Smooth muscle cell (in vitro differentiated cells): ENCODE results near the gene SNX32. TPM values are rescaled to one million over a fixed set of nuclear protein-coding genes. Genes with fewer than 3 reads are reported as not detected.

Experiments used
- DNase-seq: peaks from one replicate; lab custom pipeline; 2025; ENCODE audit not compliant: unreplicated experiment; lab: John Stamatoyannopoulos, UW
- H2AFZ ChIP-seq: fragments of 200-600 bp; sonication (generic); 2 replicates; pipeline ENCODE4 v1.6.0; 2016; ENCODE audit warnings: antibody characterized with exemption, low read depth, mild to moderate bottlenecking
- H3F3A ChIP-seq: fragments of 200-600 bp; sonication (generic); 2 replicates; pipeline ENCODE4 v1.6.0; 2017; ENCODE audit warnings: antibody characterized with exemption, low read depth
- H3K27ac ChIP-seq: fragments of 200-600 bp; sonication (generic); 2 replicates; pipeline ENCODE4 v1.5.1; 2016; ENCODE audit warnings: low read depth, mild to moderate bottlenecking
- H3K27me3 ChIP-seq: fragments of 200-600 bp; sonication (generic); 2 replicates; pipeline ENCODE4 v1.6.1; 2016; ENCODE audit warnings: low read depth, mild to moderate bottlenecking
- H3K36me3 ChIP-seq: fragments of 200-600 bp; sonication (generic); 2 replicates; pipeline ENCODE4 v1.5.1; 2016; ENCODE audit warnings: low read depth
- H3K4me1 ChIP-seq: fragments of 200-600 bp; sonication (generic); 2 replicates; pipeline ENCODE4 v1.5.1; 2016; ENCODE audit warnings: low read depth
- H3K4me2 ChIP-seq: fragments of 200-600 bp; sonication (generic); 2 replicates; pipeline ENCODE4 v1.6.0; 2016; ENCODE audit warnings: mild to moderate bottlenecking
- H3K4me3 ChIP-seq: fragments of 200-600 bp; sonication (generic); 2 replicates; pipeline ENCODE4 v1.5.1; 2016; ENCODE audit warnings: mild to moderate bottlenecking
- H3K79me2 ChIP-seq: fragments of 200-600 bp; sonication (generic); 2 replicates; pipeline ENCODE4 v1.6.0; 2016; ENCODE audit warnings: low read depth, mild to moderate bottlenecking
- H3K9ac ChIP-seq: fragments of 200-600 bp; sonication (generic); 2 replicates; pipeline ENCODE4 v1.6.0; 2016; ENCODE audit warnings: low read depth
- H3K9me3 ChIP-seq: fragments of 200-600 bp; sonication (generic); replicated peaks from 2 replicates; pipeline ENCODE4 v1.5.1; 2016; ENCODE audit warnings: low read depth
- H4K20me1 ChIP-seq: fragments of 200-600 bp; sonication (generic); 2 replicates; pipeline ENCODE4 v1.6.0; 2016; ENCODE audit warnings: low read depth
- WGBS: methylation state at CpG from one replicate; pipeline ENCODE4 v1.1.7; 2016; ENCODE audit warnings: low lambda C conversion rate; 5-methylcytosine and 5-hydroxymethylcytosine counted together
- polyA plus RNA-seq: library from polyadenylated mRNA; unstranded; fragments of >200 nt; fragmentation: Nextera tagmentation; extraction: Ambion mirVana; gene quantifications from 2 replicates; pipeline ENCODE4 v1.2.1, GENCODE V29; 2016
- total RNA-seq: library from RNA; depleted of rRNA; stranded (reverse); fragments of >200 nt; gene quantifications from 2 replicates; pipeline ENCODE4 v1.2.3, GENCODE V29; 2014
- TF ChIP-seq, protein P1 (sequence below): fragments of 200-600 bp; sonication (generic); IDR thresholded peaks from 2 replicates; pipeline ENCODE4 v1.5.1; 2017; ENCODE audit warnings: borderline replicate concordance, mild to moderate bottlenecking, antibody characterized with exemption; ENCODE audit not compliant: insufficient read depth, poor library complexity, severe bottlenecking

SNX32 gene
- total and polyA plus RNA-seq, 2 experiments from 2014 or later, result 1.1 to 1.2 TPM

GRCh38 chr11:65810046-65810868 is 23.5 kb upstream of the SNX32 start:
- Histone ChIP-seq H3K4me3 (no peak overlapping the region), H3K4me1 (no peaks in the 10 kb centered on the region), H3K9ac (no peak overlapping the region), H3K9me3 (no peaks in the 10 kb centered on the region), H3K36me3 (no peaks in the 10 kb centered on the region), H3K4me2 (no peak overlapping the region), H4K20me1 (no peaks in the 10 kb centered on the region), H3K27ac (no peak overlapping the region), H3K79me2 (no peaks in the 10 kb centered on the region), H2AFZ (no peak overlapping the region), H3K27me3 (no peaks in the 10 kb centered on the region), H3F3A (no peaks in the 10 kb centered on the region)
- TF ChIP-seq, protein P1, sequence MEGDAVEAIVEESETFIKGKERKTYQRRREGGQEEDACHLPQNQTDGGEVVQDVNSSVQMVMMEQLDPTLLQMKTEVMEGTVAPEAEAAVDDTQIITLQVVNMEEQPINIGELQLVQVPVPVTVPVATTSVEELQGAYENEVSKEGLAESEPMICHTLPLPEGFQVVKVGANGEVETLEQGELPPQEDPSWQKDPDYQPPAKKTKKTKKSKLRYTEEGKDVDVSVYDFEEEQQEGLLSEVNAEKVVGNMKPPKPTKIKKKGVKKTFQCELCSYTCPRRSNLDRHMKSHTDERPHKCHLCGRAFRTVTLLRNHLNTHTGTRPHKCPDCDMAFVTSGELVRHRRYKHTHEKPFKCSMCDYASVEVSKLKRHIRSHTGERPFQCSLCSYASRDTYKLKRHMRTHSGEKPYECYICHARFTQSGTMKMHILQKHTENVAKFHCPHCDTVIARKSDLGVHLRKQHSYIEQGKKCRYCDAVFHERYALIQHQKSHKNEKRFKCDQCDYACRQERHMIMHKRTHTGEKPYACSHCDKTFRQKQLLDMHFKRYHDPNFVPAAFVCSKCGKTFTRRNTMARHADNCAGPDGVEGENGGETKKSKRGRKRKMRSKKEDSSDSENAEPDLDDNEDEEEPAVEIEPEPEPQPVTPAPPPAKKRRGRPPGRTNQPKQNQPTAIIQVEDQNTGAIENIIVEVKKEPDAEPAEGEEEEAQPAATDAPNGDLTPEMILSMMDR, result no peak
- whole genome bisulfite sequencing, result 89% methylated on average over 23 of the region's 23 CpGs
- DNase-seq, result no peak

- no peak overlapping the region for H3K4me2 ChIP-seq
- H3F3A ChIP-seq, result no peaks in the 10 kb centered on the region
- no peak overlapping the region for H3K27ac ChIP-seq
- TF ChIP-seq, protein P1, result no peak
- no peaks in the 10 kb centered on the region for H3K9me3 ChIP-seq
- H3K79me2 ChIP-seq, result no peaks in the 10 kb centered on the region
- H3K9ac ChIP-seq, result no peak overlapping the region
- WGBS, result 63% methylated on average over 19 of the region's 19 CpGs
- H3K4me1 ChIP-seq, result no peaks in the 10 kb centered on the region
- no peaks in the 10 kb centered on the region for H4K20me1 ChIP-seq
- no peaks in the 10 kb centered on the region for H3K36me3 ChIP-seq
- no peak overlapping the region for H3K4me3 ChIP-seq
- no peak overlapping the region for H2AFZ ChIP-seq
- DNase-seq, result no peak
- H3K27me3 ChIP-seq, result no peaks in the 10 kb centered on the region
These were observed 21.8 kb upstream of the SNX32 start for GRCh38 chr11:65811764-65812475.

DNA sequence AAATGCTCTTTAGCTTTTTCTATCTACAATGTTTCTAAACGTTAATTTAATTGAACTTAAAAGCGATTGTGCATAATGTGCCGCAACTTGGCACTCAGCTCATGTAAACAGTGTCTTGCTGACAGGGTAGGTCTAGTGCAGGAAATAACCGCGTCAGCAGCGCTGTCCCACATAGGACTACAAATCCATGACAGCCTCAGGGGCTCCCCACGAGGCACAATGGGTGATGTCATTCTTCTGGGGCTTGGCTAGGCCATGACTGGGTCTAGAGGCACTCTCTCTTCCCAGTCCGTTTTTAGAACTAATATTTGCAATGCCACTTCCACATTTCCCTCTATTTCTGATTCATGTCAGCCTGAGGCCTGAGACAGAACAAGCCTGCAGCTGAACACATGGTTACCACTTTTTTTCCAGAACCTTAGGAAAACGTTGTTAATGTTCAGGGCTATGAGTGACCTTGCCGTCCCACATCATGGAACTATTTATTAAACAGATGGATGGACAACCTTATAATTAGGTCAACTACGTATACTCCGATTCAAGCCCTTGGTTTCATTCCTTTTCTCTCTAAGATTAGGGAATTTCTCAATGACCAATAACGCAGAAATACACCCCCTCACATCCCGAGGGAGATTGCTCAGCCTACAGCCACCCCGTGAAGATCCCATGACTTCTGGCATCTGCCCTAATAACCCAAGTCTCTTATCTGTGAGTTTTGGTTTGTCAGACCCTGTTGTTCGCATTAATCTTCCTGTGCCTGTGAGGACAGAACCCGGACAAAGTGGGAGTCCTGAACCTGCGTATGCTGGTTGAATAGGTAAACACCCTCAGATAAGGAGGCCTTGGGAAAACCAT is 19.4 kb upstream of the SNX32 start:
- TF ChIP-seq, protein P1, result no peak
- Histone ChIP-seq H3K27me3 (no peaks in the 10 kb centered on the region), H3F3A (no peaks in the 10 kb centered on the region), H4K20me1 (no peaks in the 10 kb centered on the region), H3K9ac (no peak overlapping the region), H3K36me3 (no peaks in the 10 kb centered on the region), H3K27ac (peak overlapping the region; percentile 46), H3K9me3 (no peaks in the 10 kb centered on the region), H2AFZ (no peak overlapping the region), H3K4me3 (no peak overlapping the region), H3K4me1 (no peaks in the 10 kb centered on the region), H3K79me2 (no peaks in the 10 kb centered on the region), H3K4me2 (no peak overlapping the region)
- WGBS, result 64% methylated on average over 18 of the region's 18 CpGs
- no peak for DNase-seq
